ENCODE results near the gene CTIF.

DNA sequence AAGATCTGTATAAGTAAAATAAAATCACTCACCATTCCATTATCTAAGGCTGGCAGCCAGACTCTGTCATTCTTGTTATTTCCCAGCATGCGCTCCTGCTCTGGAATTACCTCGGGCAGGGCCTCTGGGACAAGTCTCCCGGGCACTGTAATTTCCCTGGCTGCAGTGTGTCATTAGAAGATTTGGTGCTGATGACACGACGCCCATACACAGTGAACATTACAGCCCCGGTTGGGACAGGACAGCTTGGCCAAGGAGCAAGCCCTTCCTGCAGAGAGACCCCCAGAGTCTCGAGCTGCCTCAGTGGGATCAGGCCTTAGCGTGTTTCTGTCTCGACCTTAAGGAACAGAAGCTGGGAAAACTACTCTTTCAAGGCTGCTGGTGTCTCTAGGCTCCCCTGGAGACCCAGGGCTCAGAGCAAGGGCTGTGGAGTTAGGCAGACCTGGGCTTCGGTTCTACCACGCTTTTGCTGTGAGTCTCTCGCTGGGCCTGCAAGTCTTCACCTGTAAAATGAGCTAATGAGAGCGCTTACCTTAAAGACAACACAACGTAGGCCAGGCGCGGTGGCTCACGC is 372.2 kb downstream of the CTIF start:
- TF ChIP-seq, protein P1, sequence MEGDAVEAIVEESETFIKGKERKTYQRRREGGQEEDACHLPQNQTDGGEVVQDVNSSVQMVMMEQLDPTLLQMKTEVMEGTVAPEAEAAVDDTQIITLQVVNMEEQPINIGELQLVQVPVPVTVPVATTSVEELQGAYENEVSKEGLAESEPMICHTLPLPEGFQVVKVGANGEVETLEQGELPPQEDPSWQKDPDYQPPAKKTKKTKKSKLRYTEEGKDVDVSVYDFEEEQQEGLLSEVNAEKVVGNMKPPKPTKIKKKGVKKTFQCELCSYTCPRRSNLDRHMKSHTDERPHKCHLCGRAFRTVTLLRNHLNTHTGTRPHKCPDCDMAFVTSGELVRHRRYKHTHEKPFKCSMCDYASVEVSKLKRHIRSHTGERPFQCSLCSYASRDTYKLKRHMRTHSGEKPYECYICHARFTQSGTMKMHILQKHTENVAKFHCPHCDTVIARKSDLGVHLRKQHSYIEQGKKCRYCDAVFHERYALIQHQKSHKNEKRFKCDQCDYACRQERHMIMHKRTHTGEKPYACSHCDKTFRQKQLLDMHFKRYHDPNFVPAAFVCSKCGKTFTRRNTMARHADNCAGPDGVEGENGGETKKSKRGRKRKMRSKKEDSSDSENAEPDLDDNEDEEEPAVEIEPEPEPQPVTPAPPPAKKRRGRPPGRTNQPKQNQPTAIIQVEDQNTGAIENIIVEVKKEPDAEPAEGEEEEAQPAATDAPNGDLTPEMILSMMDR (IDR thresholded peaks at IDR 0.05), result no peak
- no peak for TF ChIP-seq EP300 (IDR thresholded peaks at IDR 0.05; ENCODE audit: borderline replicate concordance in 1 of 2, low read depth in 1 of 2, low read length in 1 of 2)
- no peak for TF ChIP-seq YY1 (IDR thresholded peaks at IDR 0.05; ENCODE audit: low read depth)
- TF ChIP-seq EZH2phosphoT487 (IDR thresholded peaks at IDR 0.05; ENCODE audit: borderline replicate concordance, low read depth), result no peak
- no peak for TF ChIP-seq RAD21 (IDR thresholded peaks at IDR 0.05; ENCODE audit: low read length)

Measured in SK-N-SH (cell line).